Skeletal muscle tissue (tissue), 4 donors: ENCODE measurements around the gene ADAM22. TPM values are rescaled to one million over a fixed set of nuclear protein-coding genes. Genes with fewer than 3 reads are reported as not detected.

Experiments
- H3K27ac ChIP-seq: one replicate; pipeline ENCODE4 v1.7.0; 2013; ENCODE audit warnings: mild to moderate bottlenecking, low read depth, low read length, inconsistent platforms
- H3K27me3 ChIP-seq, 3 donors: one replicate each; pipeline ENCODE4 v1.7.0; 2013; ENCODE audit warnings: low read length in 3 of 3; ENCODE audit not compliant: control insufficient read depth in 3 of 3, insufficient read depth in 3 of 3
- H3K36me3 ChIP-seq, 3 donors: one replicate each; pipeline ENCODE4 v1.7.0; 2013; ENCODE audit warnings: low read length in 3 of 3; ENCODE audit not compliant: control insufficient read depth in 3 of 3, insufficient read depth in 3 of 3
- H3K4me1 ChIP-seq, 3 donors: one replicate each; pipeline ENCODE4 v1.7.0; 2013; ENCODE audit warnings: low read length in 3 of 3, mild to moderate bottlenecking in 3 of 3; ENCODE audit not compliant: control insufficient read depth in 3 of 3, insufficient read depth in 3 of 3
- H3K4me3 ChIP-seq, 3 donors: one replicate each; pipeline ENCODE4 v1.7.0; 2013; ENCODE audit warnings: low read length in 3 of 3
- H3K9ac ChIP-seq, 3 donors: one replicate each; pipeline ENCODE4 v1.7.0; 2013; ENCODE audit warnings: low read length in 3 of 3, mild to moderate bottlenecking in 3 of 3, moderate library complexity in 2 of 3, low read depth in 1 of 3
- H3K9me3 ChIP-seq, 3 donors: one replicate each; pipeline ENCODE4 v1.7.0; 2013; ENCODE audit warnings: low read length in 3 of 3; ENCODE audit not compliant: control insufficient read depth in 3 of 3
- total RNA-seq: library from RNA; depleted of rRNA; stranded (reverse); fragments of >200 nt; gene quantifications from one replicate; pipeline ENCODE4 v1.2.3, GENCODE V29; 2014
- donor health status: Osteomylitis.

ADAM22 gene
- total RNA-seq, 1 donor from 2014 or later, result 9.9 TPM

GRCh38 chr7:88091988-88092675 is 158.1 kb downstream of the ADAM22 start:
- H3K9me3 ChIP-seq, result no peaks in the 10 kb centered on the region
- H3K4me3 ChIP-seq, result no peak overlapping the region
- no peaks in the 10 kb centered on the region for H3K27me3 ChIP-seq
- H3K4me1 ChIP-seq, result no peaks in the 10 kb centered on the region
- H3K36me3 ChIP-seq, result no peaks in the 10 kb centered on the region
- no peak overlapping the region for H3K27ac ChIP-seq
- H3K9ac ChIP-seq, result no peak overlapping the region

GRCh38 chr7:88092676-88092999 is 158.6 kb downstream of the ADAM22 start:
- Histone ChIP-seq H3K4me3 (no peak overlapping the region), H3K27ac (no peak overlapping the region), H3K4me1 (no peaks in the 10 kb centered on the region), H3K36me3 (no peaks in the 10 kb centered on the region), H3K27me3 (no peaks in the 10 kb centered on the region), H3K9me3 (no peaks in the 10 kb centered on the region), H3K9ac (no peak overlapping the region)

- Histone ChIP-seq H3K27me3 (no peaks in the 10 kb centered on the region), H3K9me3 (no peaks in the 10 kb centered on the region), H3K9ac (no peak overlapping the region), H3K27ac (no peak overlapping the region), H3K36me3 (no peaks in the 10 kb centered on the region), H3K4me3 (no peak overlapping the region), H3K4me1 (no peaks in the 10 kb centered on the region)
Observed at GRCh38 chr7:88101769-88102168, 167.7 kb downstream of the ADAM22 start.

- Histone ChIP-seq H3K36me3 (no peaks in the 10 kb centered on the region), H3K27me3 (no peaks in the 10 kb centered on the region), H3K4me1 (no peaks in the 10 kb centered on the region), H3K4me3 (no peak overlapping the region), H3K27ac (no peak overlapping the region), H3K9me3 (no peaks in the 10 kb centered on the region), H3K9ac (no peak overlapping the region)
Observed at GRCh38 chr7:88102675-88103074, 168.6 kb downstream of the ADAM22 start.

DNA sequence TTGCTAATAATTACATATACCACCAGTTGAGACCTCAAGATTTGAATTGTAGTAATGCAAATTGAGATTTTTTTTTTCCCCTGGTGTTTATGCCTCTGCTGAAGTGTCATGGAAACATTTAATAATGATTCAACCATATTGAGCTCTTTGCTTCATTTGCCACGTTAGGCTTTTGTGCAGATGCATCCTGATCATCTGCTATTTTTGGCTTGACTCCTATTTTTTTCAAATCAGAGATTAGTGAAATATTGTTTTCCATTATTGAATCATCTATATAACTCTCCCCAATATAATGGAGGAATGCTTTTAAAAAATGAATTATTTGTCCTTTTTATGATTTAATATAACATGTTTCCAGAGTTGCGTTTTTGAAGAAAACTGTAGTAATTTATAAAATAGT is 170.7 kb downstream of the ADAM22 start:
- Histone ChIP-seq H3K27ac (no peak overlapping the region), H3K36me3 (no peaks in the 10 kb centered on the region), H3K4me1 (peaks cover 0 to 6% (median 3%) of the 10 kb centered on the region in 3 donors), H3K9ac (no peak overlapping the region), H3K9me3 (no peaks in the 10 kb centered on the region), H3K27me3 (no peaks in the 10 kb centered on the region), H3K4me3 (no peak overlapping the region)

- Histone ChIP-seq H3K9ac (no peak overlapping the region), H3K36me3 (no peaks in the 10 kb centered on the region), H3K9me3 (no peaks in the 10 kb centered on the region), H3K27me3 (no peaks in the 10 kb centered on the region), H3K4me1 (peaks cover 0 to 6% (median 4%) of the 10 kb centered on the region in 3 donors), H3K4me3 (no peak overlapping the region), H3K27ac (no peak overlapping the region)
Observed at GRCh38 chr7:88105231-88105630, 171.2 kb downstream of the ADAM22 start.

GRCh38 chr7:88106434-88106833 is 172.4 kb downstream of the ADAM22 start:
- H3K27me3 ChIP-seq, result no peaks in the 10 kb centered on the region
- no peak overlapping the region for H3K27ac ChIP-seq
- no peak overlapping the region for H3K9ac ChIP-seq
- H3K36me3 ChIP-seq, result no peaks in the 10 kb centered on the region
- no peak overlapping the region for H3K4me3 ChIP-seq
- peaks cover 0 to 6% (median 4%) of the 10 kb centered on the region in 3 donors for H3K4me1 ChIP-seq
- no peaks in the 10 kb centered on the region for H3K9me3 ChIP-seq

- Histone ChIP-seq H3K4me1 (peaks cover 0 to 8% (median 4%) of the 10 kb centered on the region in 3 donors), H3K27ac (no peak overlapping the region), H3K9me3 (no peaks in the 10 kb centered on the region), H3K27me3 (no peaks in the 10 kb centered on the region), H3K9ac (no peak overlapping the region), H3K36me3 (no peaks in the 10 kb centered on the region), H3K4me3 (no peak overlapping the region)
Observed at GRCh38 chr7:88109612-88110011, 175.6 kb downstream of the ADAM22 start.

DNA sequence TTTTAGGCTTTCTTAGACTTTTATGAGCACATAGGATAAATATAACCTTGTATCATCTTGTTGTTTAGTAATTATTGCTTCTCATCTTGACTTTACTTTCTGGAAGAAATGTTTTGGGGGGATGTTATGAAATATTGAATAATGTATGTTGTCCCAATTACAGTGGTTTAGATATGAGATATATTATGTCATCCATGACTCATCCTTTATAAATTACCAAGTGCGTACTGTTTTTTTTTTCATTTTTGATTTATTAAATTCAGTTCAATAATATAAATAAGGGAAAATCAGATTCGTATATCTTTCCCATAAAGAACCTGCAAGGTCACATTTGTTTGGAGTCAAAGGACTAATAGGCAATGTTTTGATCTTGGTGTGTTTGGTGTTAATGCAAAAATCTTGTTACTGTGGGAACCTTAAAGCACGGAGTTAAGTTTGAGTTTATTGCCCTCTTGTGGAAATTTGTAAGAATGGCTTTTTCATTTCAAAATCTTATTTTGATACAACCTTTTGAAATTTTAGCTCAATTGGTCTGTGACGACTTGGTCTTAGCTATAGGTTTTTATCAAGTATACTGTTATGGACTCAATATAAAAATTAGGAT is 177.2 kb downstream of the ADAM22 start:
- Histone ChIP-seq H3K27ac (peak overlapping the region; percentile 8), H3K4me1 (peaks cover 0 to 8% (median 4%) of the 10 kb centered on the region in 3 donors)

DNA sequence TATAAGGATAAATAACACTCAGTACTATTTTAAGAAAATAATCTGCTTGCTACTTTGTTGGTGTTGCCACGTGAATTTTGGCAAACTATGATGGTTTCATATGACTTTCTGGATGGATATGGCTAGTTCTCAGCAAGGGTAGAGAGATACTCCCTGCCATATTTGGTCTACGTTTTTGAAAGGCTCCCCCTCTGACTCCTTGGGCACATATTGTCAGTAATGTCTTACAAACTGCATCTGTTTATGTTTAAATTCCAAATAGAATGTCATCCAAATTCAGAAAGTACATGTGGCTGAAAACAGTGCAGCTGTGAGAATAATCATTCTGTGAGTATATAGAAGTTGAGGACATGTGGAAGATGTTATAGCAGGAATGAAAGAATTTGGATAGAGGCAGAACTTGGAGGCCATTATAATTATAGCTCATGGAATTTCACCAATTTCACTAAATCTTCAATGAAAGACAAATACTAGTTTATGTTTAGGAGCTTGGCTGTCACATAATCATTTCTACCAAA is 178.0 kb downstream of the ADAM22 start:
- Histone ChIP-seq H3K9me3 (no peaks in the 10 kb centered on the region), H3K4me1 (peaks cover 0 to 8% (median 4%) of the 10 kb centered on the region in 3 donors), H3K27me3 (no peaks in the 10 kb centered on the region), H3K36me3 (no peaks in the 10 kb centered on the region), H3K27ac (peak overlapping the region; percentile 21), H3K4me3 (no peak overlapping the region), H3K9ac (no peak overlapping the region)

More for the DNA sequence above, 177.2 kb downstream of the ADAM22 start:
- peak overlapping the region in 1 of 3 donors; percentile 15 for H3K9ac ChIP-seq
- H3K9me3 ChIP-seq, result no peaks in the 10 kb centered on the region
- H3K27me3 ChIP-seq, result no peaks in the 10 kb centered on the region
- no peak overlapping the region for H3K4me3 ChIP-seq
- H3K36me3 ChIP-seq, result no peaks in the 10 kb centered on the region
